Stimulated activated CD4-positive, alpha-beta T cell treated with anti-CD3 and anti-CD28 coated beads, Interleukin-15, amount 100 ng/mL, for 24 hours (primary cell): ENCODE measurements around the gene LCP2.

Experiments used
- DNase-seq: peaks from one replicate; pipeline ENCODE4 v3.0.0-alpha.2; 2020

The LCP2 gene

DNA sequence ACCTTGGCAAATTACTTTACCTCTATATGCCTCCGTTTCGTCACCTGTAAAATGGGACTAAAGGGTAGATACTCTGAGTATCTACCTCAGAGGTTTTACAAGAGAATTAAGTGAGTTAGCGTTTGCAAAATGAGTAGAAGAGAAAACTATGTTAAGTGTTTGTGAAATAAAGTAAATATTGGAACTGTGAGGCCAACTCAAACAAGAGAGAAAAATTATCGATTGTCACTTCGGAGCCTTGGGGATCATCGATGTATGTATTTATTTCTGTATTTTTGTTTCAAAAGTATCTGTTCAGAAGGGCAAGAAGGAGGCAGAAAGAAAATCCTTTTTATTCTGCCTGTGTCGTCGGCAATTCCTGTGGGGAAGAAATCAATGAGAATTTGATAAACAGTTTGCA, 90.6 kb downstream of the LCP2 start:
- no peak for DNase-seq

DNA sequence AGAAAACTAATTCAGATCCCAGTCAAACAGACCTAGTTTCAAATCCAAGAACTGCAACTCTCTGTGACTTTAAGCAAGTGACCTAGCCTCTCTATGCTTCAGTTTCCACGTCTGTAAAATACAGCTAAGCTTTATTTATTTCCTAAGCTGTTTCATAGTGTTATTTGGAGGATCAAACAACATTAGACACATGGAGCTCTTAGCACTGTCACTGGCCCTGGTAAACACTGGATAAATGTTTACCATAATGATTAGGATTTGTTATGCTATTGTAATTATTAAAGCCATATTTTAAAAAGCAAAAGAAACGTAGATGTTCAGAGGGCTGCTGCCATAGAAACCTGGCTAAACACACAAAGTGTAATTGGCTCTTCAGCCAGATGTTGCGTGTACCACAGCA, 91.4 kb downstream of the LCP2 start:
- DNase-seq: no peak

DNA sequence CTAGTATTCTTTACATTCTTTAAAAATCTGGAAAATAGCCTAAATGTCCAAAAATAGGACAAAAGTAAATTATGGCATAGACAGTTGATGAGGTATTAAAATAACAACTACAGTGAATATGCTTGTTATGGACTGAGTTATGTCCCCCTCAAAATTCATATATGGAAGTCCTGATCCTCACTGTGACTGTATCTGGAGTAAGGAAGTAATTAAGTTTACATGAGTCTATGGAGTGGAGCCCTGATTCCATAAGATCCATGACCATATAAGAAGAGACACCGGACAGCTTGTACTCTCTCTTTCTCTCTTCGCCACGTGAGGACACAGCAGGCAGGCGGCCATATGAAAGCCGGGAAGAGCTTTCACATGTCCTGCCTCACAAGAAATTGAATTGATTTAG, 93.4 kb downstream of the LCP2 start:
- no peak for DNase-seq

DNA sequence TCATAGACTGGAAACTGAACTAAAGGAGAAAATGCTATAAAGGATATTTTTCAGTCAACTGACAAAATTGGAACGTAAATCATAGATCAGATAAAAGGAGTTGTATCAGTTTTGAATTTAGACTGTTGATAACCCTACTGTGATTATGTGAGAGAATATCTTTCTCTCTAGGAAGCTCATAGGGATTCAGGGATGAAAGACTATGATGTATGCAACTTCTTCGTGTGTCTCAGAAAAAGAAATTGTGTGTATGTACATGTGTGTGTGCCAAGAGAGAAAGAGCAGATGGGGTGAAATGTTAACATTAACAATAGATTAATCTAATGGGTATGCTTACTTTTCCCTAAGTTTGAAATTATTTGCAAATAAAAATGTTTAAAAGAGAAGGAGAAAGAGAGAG, 95.5 kb downstream of the LCP2 start:
- DNase-seq: no peak

DNA sequence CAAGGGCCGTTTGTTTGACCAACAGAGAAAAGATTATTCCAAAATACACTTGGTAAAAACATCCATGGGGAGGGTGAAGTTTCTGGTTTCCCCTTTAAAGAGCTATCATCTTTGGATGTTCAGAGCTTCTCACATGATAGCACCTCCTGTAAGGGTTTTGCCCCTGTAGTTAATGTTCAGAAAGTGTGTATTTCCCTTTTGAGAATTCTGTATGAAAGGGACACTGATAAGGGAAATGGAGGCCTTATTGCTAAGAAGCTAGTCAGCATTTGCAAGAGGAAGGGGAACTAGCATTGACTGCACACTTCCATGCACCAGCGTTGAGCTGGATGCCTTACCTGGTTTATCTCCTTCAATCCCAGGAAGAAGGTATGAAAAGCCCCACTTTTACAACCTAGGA, 96.3 kb downstream of the LCP2 start:
- no peak for DNase-seq

DNA sequence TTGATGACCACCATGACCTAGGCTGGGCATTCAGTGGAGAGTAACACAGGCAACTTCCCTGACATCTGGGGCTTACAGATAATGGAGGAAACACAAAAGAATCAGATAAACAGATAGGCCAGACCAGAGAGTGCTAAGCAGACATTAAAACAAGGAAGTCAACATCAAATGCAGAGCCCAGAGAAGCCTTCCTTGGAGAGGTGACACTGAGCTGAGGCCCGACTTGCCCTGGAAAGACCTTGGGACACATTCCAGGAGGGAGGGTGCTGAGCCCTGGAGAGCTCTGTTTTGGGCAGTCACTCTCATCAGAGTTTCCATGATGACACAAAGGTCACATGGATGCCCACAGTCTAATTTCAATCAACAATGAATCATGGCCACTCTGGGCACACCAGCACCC, 96.7 kb downstream of the LCP2 start:
- no peak for DNase-seq
